B cell (primary cell): ENCODE measurements around the gene POLR3GL. TPM values are rescaled to one million over a fixed set of nuclear protein-coding genes. Genes with fewer than 3 reads are reported as not detected.

Source experiments
- ATAC-seq: fragments of 200-7000 bp; cut with Tn5 transposase; one replicate; pipeline ENCODE4 v1.10.0; 2021; ENCODE audit warnings: low read depth, mild to moderate bottlenecking, moderate number of reproducible peaks, moderate library complexity
- CTCF ChIA-PET: fragments of 350-600 bp; sonication (Branson Sonifier 250); formaldehyde crosslinking; loops from one replicate; lab custom pipeline; 2021; ENCODE audit warnings: antibody characterized with exemption, inconsistent platforms; lab: Charles Lee
- POLR2A ChIA-PET: fragments of 350-600 bp; sonication (Branson Sonifier 250); formaldehyde crosslinking; loops from one replicate; lab custom pipeline; 2021; ENCODE audit warnings: antibody characterized with exemption; lab: Charles Lee
- DNase-seq: peaks from one replicate; pipeline ENCODE4 v3.0.0; 2013
- H2AFZ ChIP-seq: 2 replicates; pipeline ENCODE4 v1.6.1; 2012; ENCODE audit warnings: mild to moderate bottlenecking, low read depth, low read length; ENCODE audit not compliant: insufficient read depth, poor library complexity, severe bottlenecking
- H3K27ac ChIP-seq, 2 donors: 1 replicate in 1 of 2; 2 replicates in 1 of 2; pipeline ENCODE4 v1.5.1; 2012 to 2013; ENCODE audit warnings: low read length in 2 of 2, mild to moderate bottlenecking in 2 of 2, moderate library complexity in 1 of 2
- H3K27me3 ChIP-seq, 4 experiments: fragments of 200-600 bp in 1 of 4; sonication (generic) in 1 of 4; replicated peaks in 1 of 4; 1 replicate in 2 of 4; 2 replicates in 2 of 4; pipeline versions ENCODE4 v1.6.1 to v1.7.0; 2013 to 2016; ENCODE audit warnings: low read length in 3 of 4, mild to moderate bottlenecking in 2 of 4, mixed read lengths in 1 of 4, moderate library complexity in 1 of 4; ENCODE audit not compliant: insufficient read depth in 4 of 4, control insufficient read depth in 3 of 4; ENCODE audit errors: control extremely low read depth in 1 of 4
- H3K36me3 ChIP-seq, 2 experiments: replicated peaks in 1 of 2; 1 replicate in 1 of 2; 2 replicates in 1 of 2; pipeline versions ENCODE4 v1.6.1 to v1.7.1; 2013; ENCODE audit warnings: low read length in 1 of 2; ENCODE audit not compliant: insufficient read depth in 2 of 2, control insufficient read depth in 1 of 2; ENCODE audit errors: control extremely low read depth in 1 of 2, extremely low read depth in 1 of 2
- H3K4me1 ChIP-seq, 2 donors: fragments of 200-600 bp in 1 of 2; sonication (generic) in 1 of 2; 1 replicate in 1 of 2; 2 replicates in 1 of 2; pipeline versions ENCODE4 v1.5.1 to v1.6.1; 2013 to 2017; ENCODE audit warnings: low read length in 2 of 2; ENCODE audit not compliant: control insufficient read depth in 2 of 2, insufficient read depth in 2 of 2
- H3K4me2 ChIP-seq: replicated peaks from 2 replicates; pipeline ENCODE3; 2012; ENCODE audit warnings: mild to moderate bottlenecking, low read depth, low read length; ENCODE audit not compliant: poor library complexity, severe bottlenecking
- H3K4me3 ChIP-seq, 5 experiments: fragments of 200-600 bp in 1 of 5; sonication (generic) in 1 of 5; 1 replicate in 3 of 5; 2 replicates in 2 of 5; pipeline versions ENCODE4 v1.5.1 to v1.7.0; 2011 to 2016; ENCODE audit warnings: low read length in 4 of 5, mild to moderate bottlenecking in 4 of 5, low read depth in 2 of 5, control low read depth in 1 of 5, moderate library complexity in 1 of 5; ENCODE audit not compliant: insufficient read depth in 1 of 5; ENCODE audit errors: control extremely low read depth in 1 of 5, extremely low read depth in 1 of 5
- H3K79me2 ChIP-seq: fragments of 200-600 bp; sonication (generic); one replicate; pipeline ENCODE4 v1.6.0; 2016; ENCODE audit warnings: low read length; ENCODE audit not compliant: control insufficient read depth, insufficient read depth
- H3K9ac ChIP-seq: fragments of 200-600 bp; sonication (generic); 2 replicates; pipeline ENCODE4 v1.6.1; 2017; ENCODE audit warnings: mild to moderate bottlenecking, low read length, moderate library complexity
- H3K9me3 ChIP-seq, 3 donors: one replicate each; pipeline versions ENCODE4 v1.6.1 to v1.7.1; 2013; ENCODE audit warnings: low read length in 2 of 3; ENCODE audit not compliant: control insufficient read depth in 2 of 3, insufficient read depth in 1 of 3; ENCODE audit errors: control extremely low read depth in 1 of 3
- H4K20me1 ChIP-seq: 2 replicates; pipeline ENCODE4 v1.6.0; 2012; ENCODE audit warnings: mild to moderate bottlenecking, low read length; ENCODE audit not compliant: insufficient read depth, control insufficient read depth, poor library complexity, severe bottlenecking
- H3K27ac Mint-ChIP-seq: one replicate; pipeline ENCODE4 v1.8.0; 2021; ENCODE audit warnings: mixed read lengths
- H3K27me3 Mint-ChIP-seq: one replicate; pipeline ENCODE4 v1.8.0; 2021; ENCODE audit warnings: mixed read lengths
- H3K4me1 Mint-ChIP-seq: one replicate; pipeline ENCODE4 v1.8.0; 2021; ENCODE audit warnings: mixed read lengths
- H3K4me3 Mint-ChIP-seq: one replicate; pipeline ENCODE4 v1.8.0; 2021; ENCODE audit warnings: mixed read lengths
- H3K9me3 Mint-ChIP-seq: one replicate; pipeline ENCODE4 v1.8.0; 2022; ENCODE audit warnings: mixed read lengths; ENCODE audit not compliant: insufficient read depth
- CTCF ChIP-seq: fragments of 200-600 bp; IDR thresholded peaks from one replicate; pipeline ENCODE4 v1.8.0; 2022; ENCODE audit warnings: antibody characterized with exemption, mild to moderate bottlenecking
- EZH2 ChIP-seq: IDR thresholded peaks from 2 replicates; pipeline ENCODE4 v1.6.1; 2012; ENCODE audit warnings: borderline replicate concordance, low read depth, mild to moderate bottlenecking, moderate library complexity, low read length; ENCODE audit not compliant: insufficient read depth, poor library complexity, severe bottlenecking
- WGBS: methylation state at CpG from one replicate; pipeline ENCODE4 v1.1.5; 2013; ENCODE audit warnings: missing lambda C conversion rate; ENCODE audit not compliant: insufficient coverage; 5-methylcytosine and 5-hydroxymethylcytosine counted together
- intact Hi-C: fragments of 100-400 bp; cut with micrococcal nuclease; formaldehyde crosslinking; loops from one replicate; pipeline ENCODE4 v1.10.0; 2022
- polyA plus RNA-seq: library from polyadenylated mRNA; depleted of rRNA; stranded (reverse); fragments of >200 nt; gene quantifications from 2 replicates; pipeline ENCODE4 v1.2.3, GENCODE V29; 2012
- total RNA-seq, 2 donors: library from RNA; stranded (reverse); fragments of 120-200 nt in 1 of 2; gene quantifications; 1 replicate in 1 of 2; 2 replicates in 1 of 2; pipeline versions ENCODE4 v1.2.3 to v1.2.4, GENCODE V29; 2013 to 2022

The POLR3GL gene
- total and polyA plus RNA-seq, 2 donors (not counting 1 experiment from before 2014, with no cell fraction given), result 17.6 to 33.3 TPM

- whole genome bisulfite sequencing, result 92% methylated on average over 2 of the region's 4 CpGs
- Histone ChIP-seq H3K4me2 (peak overlapping the region; percentile 64), H4K20me1 (no peaks in the 10 kb centered on the region), H3K79me2 (no peaks in the 10 kb centered on the region), H3K27ac (no peak overlapping the region), H3K4me3 (peak overlapping the region in 1 of 5 experiments; percentile 22), H3K4me1 (peaks cover 10 to 19% of the 10 kb centered on the region in 2 donors), H3K9ac (peak overlapping the region; percentile 8), H3K36me3 (no peaks in the 10 kb centered on the region), H3K9me3 (no peaks in the 10 kb centered on the region), H2AFZ (no peak overlapping the region), H3K27me3 (peaks cover 0 to 46% (median 32%) of the 10 kb centered on the region in 4 experiments)
- no peak for ATAC-seq
- H3K27me3 Mint-ChIP-seq, result peaks cover 67% of the 10 kb centered on the region
- no peak overlapping the region for H3K4me3 Mint-ChIP-seq
- H3K4me1 Mint-ChIP-seq, result peaks cover 10% of the 10 kb centered on the region
- intact Hi-C loops, result no loop called here
- no peak for DNase-seq
- ChIA-PET POLR2A (interaction anchor here (0.5 kb wide), 1 partner anchor 168 kb away, joined by 6 read pairs; no protein-coding TSS in a partner anchor), CTCF (interaction anchor here (0.5 to 2.4 kb wide), 5 partner anchors 8 to 175 kb away, joined by 3 to 7 read pairs (median 5); partner anchors contain the start of gene NUDT17)
- TF ChIP-seq CTCF (no peak), EZH2 (no peak)
- H3K9me3 Mint-ChIP-seq, result no peaks in the 10 kb centered on the region
- H3K27ac Mint-ChIP-seq, result no peak overlapping the region
Measured at GRCh38 chr1:146020058-146021049, 55.9 kb downstream of the POLR3GL start.

DNA sequence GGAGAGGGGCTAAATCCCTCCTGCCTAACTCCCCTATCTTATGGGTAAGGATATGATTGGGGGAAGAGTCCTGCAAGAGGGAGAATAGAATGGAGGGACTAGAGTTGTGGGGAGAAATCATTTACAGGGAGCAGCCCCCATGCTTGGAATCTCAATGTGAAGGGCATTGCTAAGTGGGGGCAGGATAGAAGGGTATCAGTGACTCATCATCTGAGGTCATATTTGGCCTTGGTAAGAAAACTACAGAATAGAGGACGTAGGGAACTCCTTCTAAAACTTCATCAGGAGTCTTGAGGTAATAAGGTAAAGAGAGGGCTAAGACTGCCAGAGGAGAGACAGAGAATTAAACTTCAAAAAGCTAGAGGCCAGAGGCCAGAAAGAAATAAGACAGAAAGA, 56.6 kb downstream of the POLR3GL start:
- intact Hi-C loops, result no loop called here
- H2AFZ ChIP-seq, result no peak overlapping the region

More for the DNA sequence above, 56.6 kb downstream of the POLR3GL start:
- TF ChIP-seq CTCF (no peak), EZH2 (no peak)
- no peak overlapping the region for H3K27ac ChIP-seq
- H3K4me3 ChIP-seq, result no peak overlapping the region
- H3K36me3 ChIP-seq, result no peaks in the 10 kb centered on the region
- ChIA-PET CTCF (interaction anchor here (1.4 to 2.4 kb wide), 4 partner anchors 9 to 176 kb away, joined by 5 to 7 read pairs (median 6); partner anchors contain the start of gene NUDT17), POLR2A (interaction anchor here (0.5 kb wide), 1 partner anchor 168 kb away, joined by 6 read pairs; no protein-coding TSS in a partner anchor)
- ATAC-seq (no peak), DNase-seq (no peak)
- no peaks in the 10 kb centered on the region for H3K79me2 ChIP-seq
- peaks cover 10% of the 10 kb centered on the region for H3K4me1 Mint-ChIP-seq
- no peaks in the 10 kb centered on the region for H3K9me3 ChIP-seq
- H4K20me1 ChIP-seq, result no peaks in the 10 kb centered on the region
- peaks cover 0 to 46% (median 32%) of the 10 kb centered on the region in 4 experiments for H3K27me3 ChIP-seq
- H3K27ac Mint-ChIP-seq, result no peak overlapping the region
- peaks cover 10 to 19% of the 10 kb centered on the region in 2 donors for H3K4me1 ChIP-seq
- H3K4me3 Mint-ChIP-seq, result no peak overlapping the region
- H3K4me2 ChIP-seq, result no peak overlapping the region
- no peaks in the 10 kb centered on the region for H3K9me3 Mint-ChIP-seq
- no CpG with 5 or more reads among the region's 1 CpG for WGBS
- no peak overlapping the region for H3K9ac ChIP-seq
- H3K27me3 Mint-ChIP-seq, result peaks cover 69% of the 10 kb centered on the region
